Endothelial cell of umbilical vein (primary cell): Measurements from ENCODE around the gene LDLRAD3.

Source experiments
- CTCF ChIP-seq, 2 donors: IDR thresholded peaks; 1 replicate in 1 of 2; 2 replicates in 1 of 2; pipeline ENCODE4 v1.5.1; 2011; ENCODE audit warnings: low read length in 2 of 2, mild to moderate bottlenecking in 2 of 2, moderate library complexity in 2 of 2, control low read depth in 1 of 2, inconsistent platforms in 1 of 2, low read depth in 1 of 2; ENCODE audit not compliant: insufficient read depth in 1 of 2; ENCODE audit errors: extremely low read depth in 1 of 2
- EZH2 ChIP-seq: IDR thresholded peaks from 2 replicates; pipeline ENCODE4 v1.6.1; 2012; ENCODE audit warnings: borderline replicate concordance, low read depth, mild to moderate bottlenecking, moderate library complexity, low read length, inconsistent platforms; ENCODE audit not compliant: severe bottlenecking
- FOS ChIP-seq: IDR thresholded peaks from 2 replicates; pipeline ENCODE4 v1.6.1; 2011; ENCODE audit warnings: mild to moderate bottlenecking, low read length, moderate library complexity, borderline replicate concordance; ENCODE audit not compliant: insufficient read depth
- JUN ChIP-seq: IDR thresholded peaks from 2 replicates; pipeline ENCODE4 v1.6.1; 2011; ENCODE audit warnings: borderline replicate concordance, low read depth; ENCODE audit not compliant: insufficient read length, insufficient read depth
- MAX ChIP-seq: IDR thresholded peaks from 2 replicates; pipeline ENCODE4 v1.6.1; 2011; ENCODE audit not compliant: insufficient read depth, insufficient read length
- MYC ChIP-seq: IDR thresholded peaks from one replicate; pipeline ENCODE4 v1.6.1; 2011; ENCODE audit warnings: mild to moderate bottlenecking, low read depth, low read length
- POLR2A ChIP-seq: IDR thresholded peaks from 2 replicates; pipeline ENCODE4 v1.6.1; 2012; ENCODE audit warnings: low read depth, mild to moderate bottlenecking, control low read depth, low read length
- POLR2AphosphoS5 ChIP-seq: IDR thresholded peaks from 2 replicates; pipeline ENCODE4 v1.6.1; 2012; ENCODE audit warnings: low read depth, mild to moderate bottlenecking, control low read depth, low read length, moderate library complexity; ENCODE audit not compliant: insufficient read depth

GRCh38 chr11:36011574-36011973 is 67.7 kb downstream of the LDLRAD3 start:
- TF ChIP-seq CTCF (IDR thresholded peaks at IDR 0.05; ENCODE audit: extremely low read depth in 1 of 2, insufficient read depth in 1 of 2, low read depth in 1 of 2, low read length in 2 of 2) (no peak), EZH2 (no peak), POLR2A (no peak), POLR2AphosphoS5 (no peak), JUN (no peak), MAX (no peak), MYC (no peak), FOS (no peak)
